ENCODE measurements around the gene NEBL. TPM values are rescaled to one million over a fixed set of nuclear protein-coding genes. Genes with fewer than 3 reads are reported as not detected.

NEBL gene
- total RNA-seq, 1 donor from 2014 or later: 4.6 TPM

DNA sequence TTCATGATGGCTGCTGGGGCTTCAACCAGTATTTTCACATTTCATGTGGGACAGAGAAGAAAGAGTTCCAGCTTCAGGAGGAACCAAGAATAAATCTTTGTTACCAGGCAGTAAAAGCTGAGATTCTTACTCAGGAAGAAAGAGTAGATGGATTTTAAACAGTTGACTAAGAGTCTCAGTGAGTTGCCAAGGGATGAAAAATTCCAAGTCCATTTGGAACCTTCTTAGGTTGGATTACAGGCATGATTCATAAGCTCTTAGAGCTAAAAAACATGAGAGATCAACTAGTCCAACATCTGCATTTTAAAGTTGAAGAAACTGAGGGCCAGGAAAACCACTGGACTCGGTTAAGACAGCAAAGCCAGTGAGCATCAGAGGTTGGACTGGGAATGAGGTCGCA lies 148.6 kb downstream of the NEBL start:
- H3K4me3 ChIP-seq (ENCODE audit: low read depth, low read length): no peak overlapping the region
- TF ChIP-seq, protein P1, sequence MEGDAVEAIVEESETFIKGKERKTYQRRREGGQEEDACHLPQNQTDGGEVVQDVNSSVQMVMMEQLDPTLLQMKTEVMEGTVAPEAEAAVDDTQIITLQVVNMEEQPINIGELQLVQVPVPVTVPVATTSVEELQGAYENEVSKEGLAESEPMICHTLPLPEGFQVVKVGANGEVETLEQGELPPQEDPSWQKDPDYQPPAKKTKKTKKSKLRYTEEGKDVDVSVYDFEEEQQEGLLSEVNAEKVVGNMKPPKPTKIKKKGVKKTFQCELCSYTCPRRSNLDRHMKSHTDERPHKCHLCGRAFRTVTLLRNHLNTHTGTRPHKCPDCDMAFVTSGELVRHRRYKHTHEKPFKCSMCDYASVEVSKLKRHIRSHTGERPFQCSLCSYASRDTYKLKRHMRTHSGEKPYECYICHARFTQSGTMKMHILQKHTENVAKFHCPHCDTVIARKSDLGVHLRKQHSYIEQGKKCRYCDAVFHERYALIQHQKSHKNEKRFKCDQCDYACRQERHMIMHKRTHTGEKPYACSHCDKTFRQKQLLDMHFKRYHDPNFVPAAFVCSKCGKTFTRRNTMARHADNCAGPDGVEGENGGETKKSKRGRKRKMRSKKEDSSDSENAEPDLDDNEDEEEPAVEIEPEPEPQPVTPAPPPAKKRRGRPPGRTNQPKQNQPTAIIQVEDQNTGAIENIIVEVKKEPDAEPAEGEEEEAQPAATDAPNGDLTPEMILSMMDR (conservative IDR thresholded peaks at IDR 0.05; ENCODE audit: low read depth, low read length): no peak
- no peak for DNase-seq (ENCODE audit: low read depth)

DNA sequence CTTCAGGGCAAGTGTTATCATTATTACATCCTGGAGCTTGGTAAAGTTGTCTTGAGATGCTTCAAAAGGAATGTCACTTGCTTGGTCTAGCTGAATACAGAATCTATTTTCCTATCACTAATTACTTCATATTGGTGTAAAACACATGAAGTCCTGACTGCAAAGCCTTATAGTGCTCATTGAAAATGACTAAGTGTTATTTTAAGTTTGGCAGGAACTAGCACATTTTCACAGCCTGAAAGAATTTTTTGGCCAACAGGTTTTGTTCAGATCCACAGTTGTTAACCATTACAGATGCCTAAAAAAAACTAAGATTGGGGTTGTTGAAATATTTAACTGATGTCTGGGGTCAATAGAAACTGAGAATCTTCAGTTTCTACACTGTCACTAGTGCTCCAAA lies 149.3 kb downstream of the NEBL start:
- DNase-seq (ENCODE audit: low read depth): no peak
- no peak overlapping the region for H3K4me3 ChIP-seq (ENCODE audit: low read depth, low read length)
- TF ChIP-seq, protein P1 (conservative IDR thresholded peaks at IDR 0.05; ENCODE audit: low read depth, low read length): no peak

DNA sequence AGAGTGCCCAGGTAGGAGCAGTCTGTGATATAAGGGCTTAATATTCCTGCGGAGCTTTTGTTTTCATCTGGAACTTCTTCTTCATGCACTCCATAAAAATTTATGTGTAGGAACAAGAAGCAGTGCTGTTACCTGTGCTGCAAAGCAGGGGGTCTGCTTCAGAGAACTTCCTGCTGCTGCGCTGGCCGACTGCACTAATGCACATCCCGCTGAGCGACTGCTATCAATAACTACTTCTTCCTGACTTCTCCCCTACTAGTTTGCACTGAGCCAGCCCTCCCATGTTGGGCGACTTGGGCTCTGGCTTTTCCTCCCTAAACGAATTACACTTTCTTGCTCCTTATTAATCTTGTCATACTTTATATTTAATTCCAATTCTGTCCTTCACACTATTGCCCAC lies 150.3 kb downstream of the NEBL start:
- DNase-seq (ENCODE audit: low read depth): no peak
- no peak overlapping the region for H3K4me3 ChIP-seq (ENCODE audit: low read depth, low read length)
- TF ChIP-seq, protein P1 (conservative IDR thresholded peaks at IDR 0.05; ENCODE audit: low read depth, low read length): no peak

DNA sequence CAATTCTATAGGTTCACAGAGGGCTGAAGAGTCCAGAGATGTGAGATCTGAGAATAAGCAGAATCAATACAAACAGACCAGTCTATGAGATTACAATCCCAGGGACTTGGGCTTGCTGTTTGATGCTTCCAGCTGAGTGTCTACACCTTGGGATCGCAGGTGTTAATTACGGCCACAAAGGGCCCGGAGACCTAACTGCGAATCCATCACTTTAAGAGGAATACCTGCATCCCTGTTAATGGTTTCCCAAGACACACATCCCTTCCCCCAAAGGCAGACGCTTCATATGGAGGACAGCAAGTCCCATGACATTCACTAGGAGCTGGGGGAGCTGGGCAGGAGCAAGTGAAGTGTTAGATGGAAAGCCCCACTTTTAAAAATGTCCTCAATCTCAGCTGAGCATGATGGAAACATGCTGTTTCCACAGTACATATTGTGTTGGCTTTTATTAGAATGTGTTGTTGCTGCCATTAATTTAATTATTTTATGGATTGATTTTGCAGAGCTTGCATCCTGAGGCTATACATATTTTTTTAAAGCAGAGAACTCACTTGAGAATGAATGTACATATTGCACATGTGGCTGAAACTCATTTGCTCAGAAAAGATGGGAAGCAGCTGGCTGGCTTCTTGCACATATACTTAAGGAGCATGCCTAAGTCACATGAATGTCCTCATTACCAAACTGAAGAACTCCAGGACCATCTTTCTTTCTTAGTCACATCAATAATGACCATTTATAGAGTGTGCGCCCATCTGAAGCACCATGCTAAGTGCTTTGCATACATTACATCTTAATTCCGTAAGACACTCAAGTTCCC lies 151.3 kb downstream of the NEBL start:
- DNase-seq (ENCODE audit: low read depth): no peak
- H3K4me3 ChIP-seq (ENCODE audit: low read depth, low read length): no peak overlapping the region
- TF ChIP-seq, protein P1 (conservative IDR thresholded peaks at IDR 0.05; ENCODE audit: low read depth, low read length): no peak

DNA sequence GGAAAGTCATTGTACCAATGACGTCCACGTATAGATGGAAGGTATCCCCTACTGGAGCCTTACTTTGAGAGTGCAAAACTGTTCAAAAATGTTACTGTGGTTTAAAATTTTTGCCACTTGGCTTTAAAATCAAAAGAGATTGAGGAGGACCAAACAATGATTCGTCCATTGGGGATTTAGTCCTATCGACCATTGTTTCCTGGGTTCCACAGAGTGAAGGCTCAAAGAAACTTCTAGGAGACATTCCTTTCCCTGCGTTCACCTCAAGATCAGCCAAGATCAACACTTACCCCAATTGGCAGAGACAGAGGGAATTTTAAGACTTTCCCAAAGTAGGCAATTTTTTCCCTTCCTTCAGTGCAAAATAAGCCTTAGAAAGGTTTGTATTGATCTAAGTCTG lies 152.3 kb downstream of the NEBL start:
- DNase-seq (ENCODE audit: low read depth): no peak
- TF ChIP-seq, protein P1 (conservative IDR thresholded peaks at IDR 0.05; ENCODE audit: low read depth, low read length): no peak
- no peak overlapping the region for H3K4me3 ChIP-seq (ENCODE audit: low read depth, low read length)

DNA sequence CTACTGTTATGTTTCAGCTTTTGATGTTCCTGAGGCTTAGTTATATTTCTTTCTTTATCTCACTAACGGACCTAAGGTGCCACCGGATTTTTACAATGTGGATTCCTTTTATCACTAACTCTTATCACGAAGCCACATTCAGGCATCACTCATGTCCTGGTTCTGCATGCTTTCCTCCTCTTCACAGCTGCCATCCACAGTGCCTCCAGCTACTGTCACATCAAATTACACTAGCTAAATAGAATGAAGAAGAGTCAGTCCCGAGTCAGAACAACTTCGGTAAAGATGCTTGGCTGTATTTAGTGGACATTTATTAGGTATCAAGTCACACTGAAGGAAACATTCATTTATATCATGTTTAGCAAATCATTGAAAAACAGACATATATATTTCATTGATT lies 153.2 kb downstream of the NEBL start:
- no peak overlapping the region for H3K4me3 ChIP-seq (ENCODE audit: low read depth, low read length)
- no peak for DNase-seq (ENCODE audit: low read depth)
- TF ChIP-seq, protein P1 (conservative IDR thresholded peaks at IDR 0.05; ENCODE audit: low read depth, low read length): no peak
